Midbrain (tissue), 1 donor: ENCODE measurements around the gene WNK1.
"Not testable (repeated sequence)": the region's sequence is repeated elsewhere in the genome, so short reads cannot be mapped to it uniquely, and the experiment has no call there.

ENCODE experiments used
- DNase-seq: peaks from one replicate; lab custom pipeline; 2025; lab: John Stamatoyannopoulos, UW

Gene WNK1

GRCh38 chr12:779745-780734 lies 27.7 kb downstream of the WNK1 start:
- no peak for DNase-seq

DNA sequence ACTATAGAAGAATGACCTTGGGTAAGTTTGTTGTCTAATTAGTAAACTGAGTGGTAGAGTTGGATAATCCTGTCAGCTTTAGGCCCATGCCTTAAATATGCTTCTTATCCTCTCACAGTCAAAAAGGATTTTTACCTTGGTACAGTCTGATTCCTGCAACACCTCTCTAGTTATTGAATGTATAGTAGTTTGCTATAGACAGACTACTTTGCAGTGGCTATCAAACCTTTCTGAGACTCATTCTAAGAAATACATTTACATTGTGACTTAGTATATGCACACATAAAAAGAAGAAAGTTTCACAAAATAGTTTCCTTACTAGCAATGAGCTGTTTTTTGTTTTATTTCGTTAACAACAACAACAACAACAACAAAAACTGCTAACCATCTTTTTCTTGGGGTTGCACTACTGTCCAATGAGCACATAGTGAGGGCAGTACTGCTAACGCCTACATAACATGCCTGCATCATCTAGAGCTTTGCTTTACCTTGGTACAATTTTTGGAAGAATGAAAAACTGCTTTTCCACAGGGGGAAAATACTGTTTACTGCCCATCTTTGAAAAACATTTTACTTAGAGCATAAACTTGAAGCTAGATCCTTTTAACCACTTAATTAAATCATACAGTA lies 28.5 kb downstream of the WNK1 start:
- no peak for DNase-seq

DNA sequence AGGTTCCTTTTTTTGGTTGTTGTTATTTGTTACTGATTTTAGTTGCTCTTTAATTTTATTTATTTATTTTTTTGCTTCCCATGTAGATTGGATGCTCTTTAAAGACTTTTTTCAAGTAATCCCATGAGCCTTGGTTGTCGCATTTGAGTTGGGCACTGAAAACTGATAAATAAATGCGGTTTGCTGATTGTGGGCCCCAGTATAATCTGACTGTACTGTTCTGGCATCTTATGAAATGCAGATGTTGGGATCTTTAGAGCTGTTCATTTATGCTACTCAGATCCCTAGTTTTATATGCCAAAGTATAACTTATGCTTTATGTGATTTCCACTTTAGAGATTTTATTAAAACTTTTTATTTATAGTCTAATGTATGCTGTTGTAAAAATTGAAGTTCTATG lies 33.3 kb downstream of the WNK1 start:
- DNase-seq: no peak

DNA sequence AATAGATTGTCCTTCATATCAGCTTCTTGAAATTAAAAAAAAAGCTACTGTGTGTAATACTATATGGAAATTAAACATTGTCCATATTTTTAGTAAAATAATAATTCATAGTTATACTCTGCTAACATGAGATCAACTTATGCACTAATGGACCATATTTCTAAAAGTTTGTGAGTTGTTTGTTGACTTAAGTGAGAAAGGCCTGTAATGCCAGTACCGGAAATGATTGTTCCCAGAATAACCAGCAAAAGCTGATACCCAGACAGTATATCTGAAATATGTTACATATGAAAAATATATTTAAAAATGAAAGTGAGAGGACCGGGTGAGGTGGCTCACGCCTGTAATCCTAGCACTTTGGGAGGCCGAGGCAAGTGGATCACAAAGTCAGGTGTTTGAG lies 35.9 kb downstream of the WNK1 start:
- DNase-seq: no peak

DNA sequence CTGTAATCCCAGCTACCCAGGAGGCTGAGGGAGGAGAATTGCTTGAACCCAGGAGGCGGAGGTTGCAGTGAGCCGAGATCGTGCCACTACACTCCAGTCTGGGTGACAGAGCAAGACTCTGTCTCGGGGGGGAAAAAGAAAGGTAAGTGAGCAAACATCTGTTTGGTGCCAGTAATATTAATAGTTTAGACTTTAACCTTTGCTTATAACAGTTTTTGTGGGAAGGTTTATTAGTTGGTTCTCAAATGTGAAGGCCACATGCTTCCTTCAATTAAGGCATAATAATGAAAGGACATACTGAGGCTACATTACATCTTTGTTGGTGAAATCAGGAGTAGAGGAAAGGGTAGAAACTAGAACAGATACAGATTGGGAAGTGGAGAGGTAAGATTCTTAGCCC lies 36.4 kb downstream of the WNK1 start:
- not testable (repeated sequence) for DNase-seq

- DNase-seq: no peak
These were observed 37.6 kb downstream of the WNK1 start for GRCh38 chr12:789852-790563.

DNA sequence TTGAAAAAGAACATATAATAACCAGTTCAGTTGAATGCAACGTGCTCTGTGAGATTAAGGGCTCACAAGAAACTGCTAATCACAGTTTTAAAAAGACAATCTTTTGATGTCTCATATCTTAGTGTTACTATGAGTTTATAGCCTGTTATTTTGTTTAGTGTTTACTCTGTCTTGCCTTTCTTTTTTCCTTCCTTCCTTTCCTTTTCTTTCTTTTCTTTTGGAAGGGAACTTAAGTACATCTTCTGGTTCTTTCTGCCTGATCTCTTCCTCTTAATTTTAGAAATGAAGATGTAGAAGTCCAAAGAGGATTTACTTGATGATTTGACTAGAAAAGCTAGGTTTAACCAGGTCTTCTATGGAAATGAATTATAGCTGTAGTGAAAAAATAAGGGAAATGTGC lies 38.2 kb downstream of the WNK1 start:
- DNase-seq: no peak

DNA sequence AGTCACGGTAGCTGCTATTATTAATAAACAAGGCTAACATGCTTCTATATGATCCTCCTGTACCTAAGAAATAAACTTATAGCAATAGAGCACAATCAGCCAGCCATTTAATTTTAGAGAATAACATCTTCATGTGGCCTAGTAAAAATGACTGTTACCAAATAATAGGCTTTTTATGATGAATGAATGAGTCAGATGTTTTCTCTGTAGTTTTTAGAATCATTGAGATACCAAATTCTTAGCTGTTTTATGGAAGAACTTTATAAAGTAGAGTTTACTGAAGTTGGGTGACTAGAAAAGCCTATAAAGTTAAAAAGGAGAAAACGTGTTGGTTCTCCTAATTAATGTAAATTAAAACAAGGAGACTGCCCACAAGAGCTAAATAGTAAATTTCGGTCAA lies 40.7 kb downstream of the WNK1 start:
- no peak for DNase-seq

DNA sequence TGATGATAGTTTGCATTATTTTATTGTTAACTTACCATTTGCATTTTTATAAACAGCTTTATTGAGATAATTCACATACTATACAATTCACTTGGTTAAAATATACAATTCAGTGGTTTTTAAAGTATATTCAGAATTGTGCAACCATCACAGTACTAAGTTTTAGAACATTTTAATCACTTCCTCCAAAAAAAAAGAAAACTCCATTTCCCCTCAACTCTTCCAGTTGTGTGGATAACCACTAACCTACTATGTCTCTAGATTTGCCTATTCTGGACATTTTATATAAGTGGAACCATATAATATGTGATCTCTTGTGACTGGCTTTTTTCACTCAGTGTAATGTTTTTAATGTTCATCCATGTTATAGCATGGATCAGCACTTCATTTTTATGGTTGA lies 41.3 kb downstream of the WNK1 start:
- DNase-seq: no peak

- no peak for DNase-seq
These were observed 42.9 kb downstream of the WNK1 start for GRCh38 chr12:795305-795704.

GRCh38 chr12:800401-800800 lies 48.0 kb downstream of the WNK1 start:
- DNase-seq: no peak

DNA sequence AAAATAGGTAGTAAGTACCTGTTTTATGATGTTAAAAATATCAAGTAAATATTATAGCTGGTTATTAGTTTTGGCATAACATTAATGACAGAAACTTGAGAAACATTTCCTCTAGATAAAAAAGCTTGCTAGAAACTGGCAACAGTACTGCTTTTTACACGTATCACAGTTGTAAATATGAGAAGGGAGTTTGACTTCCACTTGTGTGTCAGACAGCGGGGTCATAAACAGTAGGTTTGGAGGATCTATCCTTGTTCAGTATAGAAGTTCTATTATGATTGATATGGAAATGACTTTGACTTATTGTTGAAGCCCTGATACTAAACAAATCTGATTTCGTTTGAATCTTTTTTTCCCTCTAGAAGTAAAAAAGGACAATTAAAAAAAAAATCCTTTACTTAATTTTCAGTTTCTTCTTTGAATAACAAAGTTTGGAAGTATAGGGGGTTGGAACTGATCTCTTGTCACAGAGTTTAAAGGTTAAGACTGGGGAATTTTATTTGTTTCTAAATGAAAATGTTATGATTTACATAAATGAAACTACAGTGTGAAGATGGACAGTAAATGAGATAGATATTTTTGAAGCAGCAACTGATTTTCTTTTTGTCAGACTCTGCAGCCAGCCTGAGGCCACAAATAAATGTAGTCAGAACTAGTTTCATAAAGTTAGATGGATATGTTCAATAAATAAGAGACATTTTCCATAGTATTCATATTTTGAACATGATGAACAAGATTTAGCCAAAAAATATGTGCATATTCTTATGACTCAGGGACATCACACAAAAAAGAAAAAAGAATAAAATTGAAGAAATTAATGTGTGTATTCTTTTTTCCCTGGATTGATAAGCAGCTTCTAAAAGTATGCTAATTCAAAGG lies 50.1 kb downstream of the WNK1 start:
- no peak for DNase-seq

DNA sequence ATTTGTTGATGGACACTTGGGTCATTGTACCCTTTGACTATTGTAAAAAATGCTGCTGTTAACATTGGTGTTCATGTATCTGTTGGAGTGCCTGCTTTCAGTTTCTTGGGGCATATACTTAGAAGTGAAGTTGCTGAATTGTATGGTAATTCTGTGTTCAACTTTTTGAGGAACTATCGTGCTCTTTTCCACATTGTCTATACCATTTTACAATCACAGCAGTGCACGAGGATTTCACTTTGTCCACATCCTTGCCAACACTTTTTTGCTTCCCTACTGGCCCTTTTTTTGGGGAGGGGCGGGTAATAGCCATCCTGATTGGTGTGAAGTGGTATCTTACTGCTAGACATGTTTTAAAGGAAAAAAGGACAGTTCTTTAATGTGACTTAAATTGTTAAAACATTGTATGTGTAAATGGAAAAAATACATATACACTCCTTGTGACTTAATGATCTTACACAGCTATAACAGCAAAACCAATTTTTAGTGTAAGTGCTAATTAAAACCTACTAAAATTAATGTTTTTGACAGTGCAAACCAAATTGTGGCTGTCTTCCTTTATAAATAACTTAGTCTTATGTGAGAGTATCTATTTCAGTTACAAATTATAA lies 52.7 kb downstream of the WNK1 start:
- no peak for DNase-seq

- no peak for DNase-seq
These were observed 53.9 kb downstream of the WNK1 start for GRCh38 chr12:806200-806791.

DNA sequence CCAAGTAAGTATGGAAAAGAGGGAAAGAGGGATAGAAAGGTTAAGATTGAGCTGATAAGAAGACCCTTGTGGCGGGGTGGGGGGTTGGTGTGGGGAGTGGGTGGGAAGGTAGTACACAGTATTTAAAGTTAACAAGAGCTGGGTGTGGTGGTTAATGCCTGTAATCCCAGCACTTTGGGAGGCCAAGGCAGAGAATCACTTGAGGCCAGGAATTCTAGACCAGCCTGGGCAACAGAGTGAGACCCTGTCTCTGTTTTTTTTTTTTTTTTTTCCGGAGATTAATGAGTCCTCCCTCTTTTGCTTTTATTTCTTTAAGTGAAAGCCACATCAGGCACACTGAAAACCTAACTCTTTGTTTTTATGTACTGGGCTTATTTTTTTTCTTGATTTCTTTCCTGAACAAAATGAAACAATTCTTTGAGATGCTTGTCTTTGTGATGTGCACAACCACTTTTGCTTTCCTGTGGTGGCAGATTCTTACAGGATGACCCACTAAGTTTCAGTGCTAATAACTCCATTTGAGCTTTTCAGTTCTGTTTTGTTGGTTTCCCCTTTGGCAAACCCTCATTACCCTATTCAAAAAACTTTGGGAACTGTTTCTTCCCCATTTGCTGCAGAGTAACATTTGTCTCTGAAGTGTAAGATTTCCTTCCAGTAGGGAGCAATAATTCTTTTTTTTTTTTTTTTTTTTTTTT lies 54.8 kb downstream of the WNK1 start:
- DNase-seq: no peak

DNA sequence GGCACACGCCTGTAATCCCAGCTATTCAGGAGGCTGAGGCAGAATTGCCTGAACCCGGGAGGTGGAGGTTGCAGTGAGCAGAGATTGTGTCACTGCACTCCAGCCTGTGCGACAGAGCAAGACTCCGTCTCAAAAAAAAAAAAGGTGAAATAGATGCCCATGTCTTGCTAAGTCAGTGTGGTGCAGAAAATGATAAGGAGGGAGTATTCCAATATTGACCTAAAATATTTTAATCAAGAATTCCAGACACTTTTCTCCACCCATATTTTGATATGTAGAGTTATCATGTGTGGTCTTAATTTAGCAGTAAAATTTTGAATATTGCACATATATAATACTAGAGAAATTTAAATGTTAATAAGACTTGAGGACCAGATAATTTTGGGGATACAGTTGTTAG lies 57.7 kb downstream of the WNK1 start:
- DNase-seq: no peak

- no peak for DNase-seq
These were observed 58.5 kb downstream of the WNK1 start for GRCh38 chr12:810671-811415.

GRCh38 chr12:812950-813349 lies 60.6 kb downstream of the WNK1 start:
- DNase-seq: no peak

DNA sequence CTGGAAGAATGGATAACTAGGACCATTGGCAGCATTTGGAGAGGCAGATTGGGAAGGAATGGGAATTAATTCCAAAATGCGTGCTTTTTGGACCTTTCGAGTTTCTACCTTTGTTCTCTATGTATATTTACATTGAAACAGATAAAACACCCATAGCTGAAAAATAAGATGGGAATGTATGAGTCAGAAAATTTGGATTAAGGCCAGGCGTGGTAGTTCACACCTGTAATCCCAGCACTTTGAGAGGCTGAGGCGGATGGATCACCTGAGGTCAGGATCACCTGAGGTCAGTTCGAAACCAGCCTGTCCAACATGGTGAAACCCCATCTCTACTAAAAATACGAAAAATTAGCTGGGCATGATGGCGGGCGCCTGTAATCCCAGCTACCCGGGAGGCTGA lies 65.1 kb downstream of the WNK1 start:
- not testable (repeated sequence) for DNase-seq
